Mesenchymal stem cell (in vitro differentiated cells and primary cell): Measurements from ENCODE around the gene KRT32.

Experiments used
- DNase-seq: peaks from one replicate; pipeline ENCODE4 v3.0.0-alpha.2; 2013
- H2AFZ ChIP-seq: one replicate; pipeline ENCODE4 v1.6.1; 2013; ENCODE audit warnings: low read depth, mild to moderate bottlenecking, control low read depth, inconsistent platforms, low read length, moderate library complexity
- H2AK5ac ChIP-seq: 2 replicates; pipeline ENCODE4 v1.6.1; 2013; ENCODE audit warnings: low read length, moderate library complexity, mild to moderate bottlenecking, inconsistent platforms; ENCODE audit not compliant: severe bottlenecking
- H2BK120ac ChIP-seq: one replicate; pipeline ENCODE4 v1.6.1; 2013; ENCODE audit warnings: low read depth, mild to moderate bottlenecking, inconsistent platforms, low read length, moderate library complexity
- H2BK12ac ChIP-seq, 2 experiments: one replicate each; pipeline ENCODE4 v1.6.1; 2013; ENCODE audit warnings: inconsistent platforms in 2 of 2, low read length in 2 of 2, mild to moderate bottlenecking in 2 of 2, moderate library complexity in 2 of 2, control low read depth in 1 of 2
- H2BK15ac ChIP-seq: one replicate; pipeline ENCODE4 v1.6.1; 2013; ENCODE audit warnings: mild to moderate bottlenecking, low read depth, inconsistent platforms; ENCODE audit not compliant: poor library complexity, severe bottlenecking
- H2BK5ac ChIP-seq: 2 replicates; pipeline ENCODE4 v1.6.1; 2013; ENCODE audit warnings: low read depth, mild to moderate bottlenecking, low read length, control low read depth, inconsistent platforms; ENCODE audit not compliant: poor library complexity, severe bottlenecking
- H3K14ac ChIP-seq, 2 experiments: one replicate each; pipeline ENCODE4 v1.6.1; 2013; ENCODE audit warnings: inconsistent platforms in 2 of 2, low read length in 2 of 2, control low read depth in 1 of 2, mild to moderate bottlenecking in 1 of 2, moderate library complexity in 1 of 2
- H3K18ac ChIP-seq, 2 experiments: one replicate each; pipeline ENCODE4 v1.6.1; 2013; ENCODE audit warnings: inconsistent platforms in 2 of 2, low read length in 2 of 2, control low read depth in 1 of 2, low read depth in 1 of 2, mild to moderate bottlenecking in 1 of 2
- H3K23ac ChIP-seq, 2 experiments: one replicate each; pipeline ENCODE4 v1.6.1; 2013; ENCODE audit warnings: inconsistent platforms in 2 of 2, low read length in 2 of 2, mild to moderate bottlenecking in 2 of 2, moderate library complexity in 2 of 2, control low read depth in 1 of 2
- H3K27ac ChIP-seq: 2 replicates; pipeline ENCODE4 v1.5.1; 2013; ENCODE audit warnings: mild to moderate bottlenecking, moderate library complexity, low read length, control low read depth, inconsistent platforms; ENCODE audit not compliant: poor library complexity, severe bottlenecking
- H3K27me3 ChIP-seq, 2 experiments: 2 replicates each; pipeline versions ENCODE4 v1.6.1 to v1.7.0; 2013; ENCODE audit warnings: low read length in 2 of 2, mild to moderate bottlenecking in 2 of 2, moderate library complexity in 2 of 2, control low read depth in 1 of 2, inconsistent platforms in 1 of 2; ENCODE audit not compliant: control insufficient read depth in 1 of 2, insufficient read depth in 1 of 2
- H3K36me3 ChIP-seq, 2 experiments: 2 replicates each; pipeline versions ENCODE4 v1.6.1 to v1.7.0; 2013; ENCODE audit warnings: low read length in 2 of 2, control low read depth in 1 of 2, inconsistent platforms in 1 of 2, low read depth in 1 of 2, mild to moderate bottlenecking in 1 of 2; ENCODE audit not compliant: insufficient read depth in 2 of 2, control insufficient read depth in 1 of 2
- H3K4ac ChIP-seq, 2 experiments: one replicate each; pipeline ENCODE4 v1.6.1; 2013; ENCODE audit warnings: inconsistent platforms in 2 of 2, low read length in 2 of 2, mild to moderate bottlenecking in 2 of 2, moderate library complexity in 2 of 2, control low read depth in 1 of 2, low read depth in 1 of 2
- H3K4me1 ChIP-seq: 2 replicates; pipeline ENCODE4 v1.6.1; 2013; ENCODE audit warnings: low read depth, low read length, control low read depth; ENCODE audit not compliant: control insufficient read depth, insufficient read depth
- H3K4me2 ChIP-seq: 2 replicates; pipeline ENCODE4 v1.6.1; 2013; ENCODE audit warnings: low read length, mild to moderate bottlenecking, inconsistent platforms; ENCODE audit not compliant: poor library complexity, severe bottlenecking
- H3K4me3 ChIP-seq, 2 experiments: 2 replicates each; pipeline versions ENCODE4 v1.5.1 to v1.7.0; 2013; ENCODE audit warnings: low read length in 2 of 2, mild to moderate bottlenecking in 2 of 2, control low read depth in 1 of 2, low read depth in 1 of 2; ENCODE audit not compliant: insufficient read depth in 1 of 2
- H3K79me1 ChIP-seq: replicated peaks from 2 replicates; pipeline ENCODE4 v1.6.1; 2013; ENCODE audit warnings: mild to moderate bottlenecking, control low read depth, low read length, inconsistent platforms; ENCODE audit not compliant: poor library complexity, severe bottlenecking
- H3K9ac ChIP-seq: 2 replicates; pipeline ENCODE4 v1.7.0; 2013; ENCODE audit warnings: mild to moderate bottlenecking, low read length, moderate library complexity
- H3K9me3 ChIP-seq: 2 replicates; pipeline ENCODE4 v1.7.0; 2013; ENCODE audit warnings: mild to moderate bottlenecking, low read length; ENCODE audit not compliant: control insufficient read depth
- H4K8ac ChIP-seq: one replicate; pipeline ENCODE4 v1.6.1; 2013; ENCODE audit warnings: inconsistent platforms, mild to moderate bottlenecking, low read length, moderate library complexity
- H4K91ac ChIP-seq: one replicate; pipeline ENCODE4 v1.6.1; 2013; ENCODE audit warnings: mild to moderate bottlenecking, low read length, inconsistent platforms
- WGBS: methylation state at CpG from one replicate; pipeline ENCODE4 v1.1.7; 2013; ENCODE audit warnings: mixed read lengths; 5-methylcytosine and 5-hydroxymethylcytosine counted together

KRT32 gene

GRCh38 chr17:41512546-41513167 lies 45.5 kb upstream of the KRT32 start:
- Histone ChIP-seq H3K4ac (no peak overlapping the region), H4K8ac (no peak overlapping the region), H2BK120ac (no peak overlapping the region), H3K4me3 (no peak overlapping the region), H3K18ac (no peak overlapping the region), H2BK5ac (no peak overlapping the region), H3K9ac (no peak overlapping the region), H3K14ac (no peak overlapping the region), H4K91ac (no peak overlapping the region), H3K79me1 (no peaks in the 10 kb centered on the region), H3K9me3 (no peaks in the 10 kb centered on the region), H3K27ac (no peak overlapping the region), H3K4me1 (peaks cover 7% of the 10 kb centered on the region), H2BK12ac (no peak overlapping the region), H3K23ac (no peak overlapping the region), H2AFZ (no peak overlapping the region), H3K4me2 (no peak overlapping the region), H2BK15ac (peak overlapping the region; percentile 30), H2AK5ac (no peak overlapping the region), H3K27me3 (peaks cover 0 to 67% of the 10 kb centered on the region in 2 experiments), H3K36me3 (peaks cover 0 to 3% of the 10 kb centered on the region in 2 experiments)
- 77% methylated on average over 7 of the region's 7 CpGs for WGBS
- no peak for DNase-seq

- H3K4me1 ChIP-seq: peaks cover 8% of the 10 kb centered on the region
- H2BK15ac ChIP-seq: no peak overlapping the region
- no peak overlapping the region for H3K9ac ChIP-seq
- H2AFZ ChIP-seq: no peak overlapping the region
- no peak for DNase-seq
- no peak overlapping the region for H3K4me3 ChIP-seq
- peaks cover 0 to 59% of the 10 kb centered on the region in 2 experiments for H3K27me3 ChIP-seq
- no peak overlapping the region for H2AK5ac ChIP-seq
- WGBS: 90% methylated on average over 10 of the region's 10 CpGs
- H2BK5ac ChIP-seq: no peak overlapping the region
- H3K36me3 ChIP-seq: peaks cover 0 to 1% of the 10 kb centered on the region in 2 experiments
- H2BK120ac ChIP-seq: no peak overlapping the region
- H3K18ac ChIP-seq: no peak overlapping the region
- no peak overlapping the region for H3K23ac ChIP-seq
- H3K79me1 ChIP-seq: no peaks in the 10 kb centered on the region
- H4K8ac ChIP-seq: no peak overlapping the region
- H2BK12ac ChIP-seq: no peak overlapping the region
- H3K4ac ChIP-seq: no peak overlapping the region
- no peak overlapping the region for H3K4me2 ChIP-seq
- no peak overlapping the region for H3K14ac ChIP-seq
- H3K9me3 ChIP-seq: no peaks in the 10 kb centered on the region
- no peak overlapping the region for H3K27ac ChIP-seq
- H4K91ac ChIP-seq: no peak overlapping the region
Observed at GRCh38 chr17:41511716-41512115, 44.5 kb upstream of the KRT32 start.

GRCh38 chr17:41511116-41511515 lies 43.9 kb upstream of the KRT32 start:
- no peak overlapping the region for H2AK5ac ChIP-seq
- peaks cover 8% of the 10 kb centered on the region for H3K4me1 ChIP-seq
- H2AFZ ChIP-seq: no peak overlapping the region
- no peak overlapping the region for H2BK5ac ChIP-seq
- H2BK120ac ChIP-seq: no peak overlapping the region
- no peak overlapping the region for H3K14ac ChIP-seq
- H3K23ac ChIP-seq: no peak overlapping the region
- WGBS: 77% methylated on average over 4 of the region's 4 CpGs
- H3K27me3 ChIP-seq: peaks cover 0 to 53% of the 10 kb centered on the region in 2 experiments
- no peaks in the 10 kb centered on the region for H3K9me3 ChIP-seq
- DNase-seq: no peak
- H3K4me2 ChIP-seq: no peak overlapping the region
- H4K91ac ChIP-seq: no peak overlapping the region
- H3K79me1 ChIP-seq: no peaks in the 10 kb centered on the region
- H3K9ac ChIP-seq: no peak overlapping the region
- H2BK15ac ChIP-seq: no peak overlapping the region
- H3K27ac ChIP-seq: no peak overlapping the region
- no peak overlapping the region for H2BK12ac ChIP-seq
- H4K8ac ChIP-seq: no peak overlapping the region
- H3K36me3 ChIP-seq: no peaks in the 10 kb centered on the region
- H3K18ac ChIP-seq: no peak overlapping the region
- no peak overlapping the region for H3K4me3 ChIP-seq
- no peak overlapping the region for H3K4ac ChIP-seq

- DNase-seq: no peak
- no peak overlapping the region for H3K4me2 ChIP-seq
- H4K8ac ChIP-seq: no peak overlapping the region
- no peak overlapping the region for H2BK12ac ChIP-seq
- WGBS: 87% methylated on average over 7 of the region's 7 CpGs
- H3K27me3 ChIP-seq: peaks cover 0 to 46% of the 10 kb centered on the region in 2 experiments
- H3K4me3 ChIP-seq: no peak overlapping the region
- no peaks in the 10 kb centered on the region for H3K79me1 ChIP-seq
- H4K91ac ChIP-seq: no peak overlapping the region
- no peaks in the 10 kb centered on the region for H3K36me3 ChIP-seq
- H2BK120ac ChIP-seq: no peak overlapping the region
- H3K9ac ChIP-seq: no peak overlapping the region
- no peak overlapping the region for H2AFZ ChIP-seq
- no peaks in the 10 kb centered on the region for H3K9me3 ChIP-seq
- H3K27ac ChIP-seq: no peak overlapping the region
- H2BK5ac ChIP-seq: no peak overlapping the region
- no peak overlapping the region for H3K4ac ChIP-seq
- peak overlapping the region; percentile 35 for H2AK5ac ChIP-seq
- H3K18ac ChIP-seq: no peak overlapping the region
- H3K14ac ChIP-seq: no peak overlapping the region
- H3K23ac ChIP-seq: no peak overlapping the region
- H3K4me1 ChIP-seq: peaks cover 8% of the 10 kb centered on the region
- no peak overlapping the region for H2BK15ac ChIP-seq
Observed at GRCh38 chr17:41510251-41511065, 43.3 kb upstream of the KRT32 start.
